Germinal center (tissue), 1 donor: ENCODE measurements around the gene CATSPERD.
"Not testable (repeated sequence)": the region's sequence is repeated elsewhere in the genome, so short reads cannot be mapped to it uniquely, and the experiment has no call there.

Experiments
- DNase-seq: peaks from one replicate; pipeline ENCODE4 v3.0.0; 2012; ENCODE audit warnings: mixed read lengths, low spot score

The CATSPERD gene

DNA sequence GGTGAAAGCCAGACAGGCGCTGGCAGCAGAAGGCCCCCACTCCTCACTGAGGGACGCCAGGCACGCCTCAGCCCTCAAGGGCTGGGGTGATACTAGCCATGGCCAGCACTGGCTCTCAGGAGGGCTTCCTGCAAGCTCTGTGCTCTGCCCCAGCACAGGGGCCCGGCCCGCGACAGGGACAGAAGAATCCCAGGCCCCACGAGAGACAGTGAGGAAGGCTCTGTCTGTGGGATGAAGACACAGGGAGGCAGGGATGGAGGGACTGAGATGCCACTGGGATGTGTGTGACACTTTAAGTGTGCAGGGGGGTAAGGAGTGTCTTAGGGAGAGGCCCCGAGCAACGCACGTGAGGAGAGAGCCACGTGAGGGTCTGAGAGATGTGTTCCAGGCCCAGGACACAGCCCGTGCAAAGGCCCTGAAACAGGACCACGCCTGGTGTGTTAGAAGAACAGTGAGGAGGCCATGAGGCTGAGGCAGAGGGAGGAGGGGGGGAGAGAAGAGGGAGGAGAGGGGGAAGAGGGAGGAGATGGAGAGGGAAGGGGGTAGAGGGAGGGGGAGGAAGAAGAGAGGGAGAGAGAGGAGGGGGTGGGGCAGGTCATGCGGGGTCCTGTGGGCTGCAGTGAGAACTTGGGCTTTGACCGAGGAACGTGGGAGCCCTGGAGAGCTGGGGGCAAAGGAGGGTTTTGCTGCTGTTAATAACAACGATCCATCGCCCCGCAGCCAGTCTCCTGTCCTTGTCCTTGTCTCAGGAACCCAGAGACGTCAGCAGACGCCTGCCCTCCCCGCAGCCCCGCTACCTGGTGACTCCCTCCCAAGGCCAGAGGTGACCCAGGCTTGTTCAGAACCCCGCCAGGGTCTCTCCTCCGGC is 23.2 kb upstream of the CATSPERD start:
- DNase-seq, result no peak

DNA sequence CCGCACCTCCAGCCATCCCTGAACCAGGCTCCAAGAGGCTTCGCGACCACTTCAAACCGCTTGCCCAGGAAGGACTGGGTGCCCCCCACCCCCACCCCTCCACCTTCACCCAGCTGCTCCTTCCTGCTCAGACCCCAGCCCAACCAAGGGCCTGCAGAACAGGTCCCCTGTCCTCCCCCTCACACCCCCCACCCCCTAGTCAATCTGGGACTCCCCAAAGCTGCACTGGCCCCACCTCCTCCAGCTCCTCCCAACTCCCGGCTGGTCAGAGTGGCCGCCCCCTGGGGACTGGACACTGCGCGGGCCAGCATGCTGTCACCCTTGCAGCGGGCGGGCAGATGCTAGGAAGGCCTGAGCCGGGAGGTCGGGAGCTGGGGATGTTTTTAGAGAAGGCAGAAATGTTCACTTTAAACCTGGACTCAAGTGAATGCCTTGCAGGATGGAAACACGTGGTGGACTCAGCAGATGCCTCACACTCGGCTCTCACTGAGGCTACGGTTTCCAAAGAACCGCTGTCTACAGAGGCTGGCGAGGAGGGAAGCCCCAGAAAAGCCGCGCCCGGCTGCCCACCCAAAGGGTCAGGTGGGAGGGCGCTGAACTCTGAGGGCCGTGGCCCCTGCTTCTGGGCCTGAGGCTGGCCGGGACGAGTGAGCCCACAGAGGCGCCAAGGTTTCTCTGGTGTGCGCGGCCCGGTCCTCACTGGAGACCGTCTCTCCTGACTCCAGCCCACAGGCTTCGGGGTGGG is 22.4 kb upstream of the CATSPERD start:
- no peak for DNase-seq

DNA sequence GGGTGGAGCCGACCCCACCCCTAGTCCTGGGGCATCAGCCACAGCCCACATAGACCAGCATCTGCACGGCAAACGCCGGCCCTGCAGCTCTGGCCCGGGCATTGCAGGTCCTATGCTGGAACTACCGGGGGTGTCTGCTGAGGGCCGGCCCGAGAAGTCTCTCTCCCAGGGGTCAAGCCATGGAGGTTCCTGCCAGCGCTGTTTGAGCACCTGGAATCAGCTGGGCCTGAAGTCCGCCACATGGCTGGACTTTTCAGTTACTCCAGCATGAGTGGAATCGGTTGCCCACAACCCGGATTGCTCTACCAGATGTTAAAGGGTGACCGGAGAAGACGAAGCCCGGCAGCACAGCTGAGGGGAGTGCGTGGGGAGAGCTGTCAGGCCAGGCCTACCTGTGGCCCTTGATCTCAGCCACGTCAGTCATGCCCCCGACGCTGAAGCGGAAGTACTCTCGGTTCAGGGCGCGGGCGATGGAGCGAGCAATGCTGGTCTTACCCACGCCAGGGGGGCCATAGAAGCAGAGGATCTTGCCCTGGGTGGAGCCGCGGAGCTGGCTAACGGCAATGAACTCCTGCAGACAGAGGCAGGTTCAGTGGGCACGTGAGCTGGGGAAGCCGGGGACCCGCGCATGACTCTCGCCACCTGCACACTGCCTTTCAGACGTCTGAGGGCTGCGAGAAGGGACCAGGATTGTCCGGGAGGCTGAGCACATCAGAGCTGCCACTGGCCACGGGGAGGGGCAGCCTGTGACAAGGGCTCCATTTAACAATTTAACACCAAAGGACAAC is 21.6 kb upstream of the CATSPERD start:
- no peak for DNase-seq

DNA sequence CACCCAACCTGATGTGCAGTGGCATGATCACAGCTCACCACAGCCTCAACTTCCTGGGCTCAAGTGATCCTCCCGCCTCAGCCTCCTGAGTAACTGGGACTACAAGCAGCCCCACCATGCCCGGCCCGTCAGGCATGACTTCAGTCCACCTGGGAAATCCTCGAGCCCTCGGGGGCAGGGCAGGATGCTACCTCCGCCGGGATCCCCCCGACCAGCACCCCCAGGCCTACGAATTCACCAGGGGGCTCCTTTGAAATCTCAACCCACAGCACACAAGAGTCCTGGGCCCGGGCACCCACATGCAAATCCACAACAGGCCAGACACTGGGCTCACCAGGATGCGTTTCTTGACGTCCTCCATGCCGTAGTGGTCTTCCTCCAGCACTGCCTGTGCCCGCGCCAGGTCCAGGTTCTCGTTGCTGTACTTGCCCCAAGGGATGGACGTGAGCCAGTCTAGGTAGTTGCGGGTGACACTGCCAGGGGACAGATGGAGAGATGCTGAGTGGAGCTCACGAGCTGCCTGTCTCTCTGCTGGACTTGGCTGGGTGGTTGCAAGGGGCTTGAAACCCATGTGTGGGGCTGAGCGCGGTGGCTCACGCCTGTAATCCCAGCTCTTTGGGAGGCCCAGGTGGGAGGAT is 19.9 kb upstream of the CATSPERD start:
- DNase-seq, result no peak

DNA sequence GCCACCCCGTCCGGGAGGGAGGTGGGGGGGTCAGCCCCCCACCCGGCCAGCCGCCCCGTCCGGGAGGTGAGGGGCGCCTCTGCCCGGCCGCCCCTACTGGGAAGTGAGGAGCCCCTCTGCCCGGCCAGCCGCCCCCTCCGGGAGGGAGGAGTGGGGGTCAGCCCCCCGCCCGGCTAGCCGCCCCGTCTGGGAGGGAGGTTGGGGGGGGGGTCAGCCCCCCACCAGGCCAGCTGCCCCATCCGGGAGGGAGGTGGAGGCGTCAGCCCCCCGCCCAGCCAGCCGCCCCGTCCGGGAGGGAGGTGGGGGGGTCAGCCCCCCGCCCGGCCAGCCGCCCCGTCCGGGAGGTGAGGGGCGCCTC is 18.4 kb upstream of the CATSPERD start:
- not testable (repeated sequence) for DNase-seq

DNA sequence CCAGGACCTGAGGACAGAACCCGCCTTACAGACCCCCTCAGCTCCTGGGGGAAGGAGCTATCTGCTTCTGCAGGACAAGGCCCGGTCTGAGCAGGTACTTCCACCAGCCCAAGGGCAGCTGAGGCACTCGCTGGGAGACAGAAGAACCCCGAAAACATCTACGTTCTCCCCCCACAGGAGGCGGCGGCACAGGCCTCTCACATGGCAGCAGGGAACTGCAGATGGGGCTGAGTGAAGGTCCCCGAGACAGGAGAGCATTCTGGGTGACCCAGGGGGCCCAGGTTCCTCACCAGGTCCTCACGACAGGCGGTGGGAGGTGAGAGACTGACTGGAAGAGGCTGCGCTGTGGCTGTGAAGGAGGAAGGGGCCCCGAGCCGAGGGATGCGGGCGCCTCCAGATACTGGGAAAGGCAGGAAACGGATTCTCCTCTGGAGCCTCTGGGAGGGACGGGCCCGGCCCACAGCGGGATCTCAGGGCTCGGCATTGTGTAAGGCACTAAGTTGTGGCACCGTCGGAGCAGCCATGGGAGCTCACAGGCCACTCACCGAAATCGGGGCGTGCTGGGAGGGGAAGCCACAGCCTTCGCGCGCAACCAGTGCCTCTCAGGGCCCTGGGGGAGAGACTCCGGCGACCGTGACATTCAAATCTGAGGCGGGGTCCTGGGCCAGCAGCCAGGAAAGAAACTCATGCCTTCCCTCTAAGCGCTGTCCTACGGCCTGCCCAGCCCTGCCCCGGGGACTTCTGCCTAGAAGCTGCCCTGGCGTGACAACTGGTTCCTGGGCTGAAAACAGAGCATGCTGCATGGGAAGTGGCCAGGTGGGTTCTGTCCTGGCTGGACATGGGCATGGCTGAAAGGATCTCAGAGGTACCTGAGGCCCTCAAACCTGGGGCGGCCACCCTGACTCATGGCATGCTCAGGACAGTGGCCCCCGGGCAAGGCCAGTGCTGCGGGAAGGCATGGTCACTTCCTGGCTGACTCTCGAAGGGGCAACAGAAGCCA is 16.3 kb upstream of the CATSPERD start:
- no peak for DNase-seq

DNA sequence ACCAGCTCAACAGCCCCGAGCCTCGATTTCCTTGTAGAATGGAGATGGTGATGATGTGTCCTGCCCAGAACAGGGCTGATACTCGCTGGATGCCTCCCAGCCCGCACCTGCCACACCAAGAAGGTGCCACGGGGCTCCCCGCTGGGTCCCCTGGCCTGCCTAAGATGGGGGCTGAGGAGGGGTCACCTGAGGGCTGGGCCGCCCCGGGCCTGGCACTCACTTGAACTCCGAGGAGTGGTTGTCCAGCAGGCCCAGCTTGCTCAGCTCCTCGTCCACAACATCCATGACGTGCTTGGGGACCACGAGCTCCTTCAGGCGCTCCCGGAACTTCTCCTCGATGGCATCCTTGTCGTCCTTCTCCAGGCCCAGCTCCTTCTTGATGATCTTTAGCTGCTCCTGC is 14.9 kb upstream of the CATSPERD start:
- no peak for DNase-seq

DNA sequence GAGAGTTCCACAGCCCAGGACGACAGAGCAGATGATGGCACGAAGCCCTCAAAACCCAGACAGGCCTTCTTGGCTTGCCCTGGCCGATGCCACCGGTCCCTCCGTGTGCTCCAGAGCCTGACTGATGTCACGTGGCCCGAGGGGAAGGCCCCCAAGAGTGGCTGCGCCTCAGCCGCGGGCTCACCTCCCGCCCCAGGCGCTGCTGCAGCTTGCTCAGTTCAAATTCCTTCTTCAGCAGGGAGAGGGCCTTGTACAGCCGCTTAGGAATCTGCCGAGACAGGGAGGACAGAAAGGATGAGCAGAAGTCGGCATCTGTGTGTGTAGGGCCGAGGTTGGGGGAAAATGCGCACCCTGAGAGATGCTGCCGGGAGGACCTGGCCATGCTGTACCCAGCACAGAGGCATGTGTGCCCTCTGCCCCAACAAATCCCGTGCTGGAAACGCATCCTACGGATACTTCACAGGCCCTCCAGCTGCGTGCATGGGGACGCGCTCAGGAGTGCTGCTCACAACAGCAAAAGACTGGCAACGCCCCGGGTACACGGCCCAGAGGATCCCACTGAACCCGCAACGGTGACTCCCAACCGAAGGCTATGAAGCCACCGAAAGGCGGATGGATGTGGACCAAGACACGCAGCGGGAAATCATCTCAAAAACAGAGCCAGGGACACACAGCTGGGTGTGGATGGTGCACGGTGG is 13.4 kb upstream of the CATSPERD start:
- no peak for DNase-seq

DNA sequence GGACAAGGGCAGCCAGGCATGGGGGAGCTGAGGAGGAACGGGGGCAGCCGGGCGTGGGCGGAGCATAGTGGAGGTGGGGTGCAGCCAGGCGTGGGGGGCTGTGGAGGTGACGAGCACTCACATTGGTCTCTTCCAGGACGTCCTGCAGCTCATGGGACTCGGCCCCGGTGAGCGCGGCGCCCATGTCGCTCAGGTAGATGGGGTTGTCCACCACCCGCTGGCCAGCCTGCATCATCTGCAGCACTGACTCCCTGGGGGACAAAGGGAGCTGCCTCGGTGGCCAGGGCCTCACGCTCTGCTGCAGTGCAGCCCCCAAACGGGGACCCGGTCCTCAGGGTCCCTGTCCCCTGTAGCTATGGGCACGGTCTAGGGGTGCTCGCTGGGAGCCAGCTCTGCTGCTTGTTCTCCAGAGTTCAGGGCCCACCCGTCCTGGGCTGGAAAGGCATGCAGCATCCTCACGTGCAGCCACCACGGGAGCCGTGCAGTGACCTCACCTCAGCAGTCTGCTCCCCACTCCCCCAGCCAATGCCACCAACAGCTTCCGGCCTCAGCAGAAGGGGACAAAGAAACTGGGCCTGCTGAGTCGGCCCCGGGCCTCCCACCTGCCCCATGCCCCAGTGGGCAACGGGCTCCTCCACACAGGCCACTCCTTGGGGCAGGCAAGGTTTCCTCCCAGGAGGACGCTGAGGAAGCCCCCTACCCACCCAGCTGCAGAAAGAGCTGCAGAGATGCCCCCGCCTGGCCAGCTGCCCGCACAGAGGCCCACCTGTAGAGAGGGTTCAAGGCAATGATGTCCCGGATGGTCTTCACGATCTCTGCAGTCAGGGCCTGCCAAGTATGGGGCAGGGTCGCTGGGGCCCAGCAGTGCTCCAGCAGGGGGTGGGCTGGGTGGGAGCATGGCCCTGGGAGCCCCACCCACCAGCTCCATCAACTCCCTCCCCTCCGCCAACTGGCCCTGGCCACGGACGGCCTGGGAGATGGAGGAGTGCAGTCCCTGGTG is 12.6 kb upstream of the CATSPERD start:
- DNase-seq, result no peak

DNA sequence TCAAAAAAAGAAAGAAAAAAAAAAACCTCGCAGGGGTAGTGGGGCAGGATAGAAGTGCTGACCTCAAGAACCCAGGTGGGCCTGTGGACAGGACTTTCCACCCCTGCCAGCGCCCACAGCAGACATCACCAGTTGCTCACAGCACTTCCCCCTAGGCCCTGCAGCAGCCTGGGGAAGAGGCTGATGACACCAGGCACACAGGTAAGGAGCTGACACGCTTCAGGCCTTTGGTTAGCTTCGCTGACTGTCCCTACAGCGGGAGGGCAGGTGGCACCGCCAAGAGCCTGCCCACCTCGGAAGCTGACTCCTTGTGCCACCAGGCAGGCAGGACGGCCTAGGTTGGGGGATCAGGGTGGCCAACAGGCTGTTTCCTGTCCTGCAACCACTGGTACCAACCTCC is 9.4 kb upstream of the CATSPERD start:
- DNase-seq, result no peak

DNA sequence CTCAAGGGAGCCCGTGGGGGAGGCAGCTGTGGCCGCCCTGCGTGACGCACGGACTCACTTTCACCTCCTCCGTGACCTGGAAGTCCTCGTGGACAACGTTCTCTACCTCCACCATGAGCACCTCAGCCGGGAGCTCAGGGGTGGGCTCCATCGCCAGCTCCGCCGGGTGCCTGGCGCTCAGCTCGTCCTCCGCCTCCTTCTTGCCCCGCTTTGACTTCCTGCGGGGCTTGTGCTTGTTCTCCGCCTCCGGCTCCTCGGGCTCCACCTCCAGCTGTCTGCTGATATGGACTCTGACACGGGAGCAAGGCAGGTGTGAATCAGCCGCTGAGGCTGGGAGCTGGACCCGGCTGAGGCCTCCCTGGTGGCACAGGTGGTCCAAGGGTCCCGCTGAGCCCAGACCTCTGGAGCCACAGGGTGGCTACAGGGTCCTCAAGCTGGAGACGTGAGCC is 8.7 kb upstream of the CATSPERD start:
- DNase-seq, result no peak

DNA sequence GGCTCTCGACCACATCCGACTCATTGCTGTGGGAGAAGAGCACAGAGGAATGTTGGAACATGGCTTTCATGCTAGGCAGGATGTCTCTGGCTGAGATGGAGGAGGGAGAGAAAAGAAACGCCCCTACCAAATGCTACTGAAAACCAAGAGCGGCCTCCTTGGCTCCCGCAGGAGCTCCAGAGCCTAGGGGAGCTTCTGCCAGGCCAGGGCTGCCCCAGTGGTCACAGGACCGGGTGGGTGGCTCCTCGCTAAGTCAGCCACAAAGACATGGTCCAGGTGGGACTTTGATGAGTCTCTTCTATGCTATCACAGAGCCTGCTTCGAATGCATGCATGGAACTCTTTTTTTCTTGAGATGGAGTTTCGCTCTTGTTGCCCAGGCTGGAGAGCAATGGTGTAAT is 7.2 kb upstream of the CATSPERD start:
- no peak for DNase-seq

DNA sequence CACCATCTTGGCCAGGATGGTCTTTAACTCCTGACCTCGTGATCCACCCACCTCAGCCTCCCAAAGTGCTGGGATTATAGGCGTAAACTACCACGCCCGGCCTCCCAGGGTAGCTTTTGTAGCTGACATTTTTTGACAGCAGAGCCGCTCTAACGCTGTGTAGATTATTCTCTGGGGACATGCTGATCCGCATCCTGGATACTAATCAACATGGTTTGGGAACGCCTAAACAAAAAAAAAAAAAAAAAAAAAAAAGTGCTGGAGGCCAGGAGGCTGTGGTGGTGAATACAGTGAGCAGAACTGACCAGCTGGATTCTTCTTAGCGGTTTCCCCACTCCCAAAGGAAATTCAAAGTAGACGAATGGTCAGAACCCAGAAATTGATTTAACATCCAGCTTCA is 5.6 kb upstream of the CATSPERD start:
- DNase-seq, result no peak

DNA sequence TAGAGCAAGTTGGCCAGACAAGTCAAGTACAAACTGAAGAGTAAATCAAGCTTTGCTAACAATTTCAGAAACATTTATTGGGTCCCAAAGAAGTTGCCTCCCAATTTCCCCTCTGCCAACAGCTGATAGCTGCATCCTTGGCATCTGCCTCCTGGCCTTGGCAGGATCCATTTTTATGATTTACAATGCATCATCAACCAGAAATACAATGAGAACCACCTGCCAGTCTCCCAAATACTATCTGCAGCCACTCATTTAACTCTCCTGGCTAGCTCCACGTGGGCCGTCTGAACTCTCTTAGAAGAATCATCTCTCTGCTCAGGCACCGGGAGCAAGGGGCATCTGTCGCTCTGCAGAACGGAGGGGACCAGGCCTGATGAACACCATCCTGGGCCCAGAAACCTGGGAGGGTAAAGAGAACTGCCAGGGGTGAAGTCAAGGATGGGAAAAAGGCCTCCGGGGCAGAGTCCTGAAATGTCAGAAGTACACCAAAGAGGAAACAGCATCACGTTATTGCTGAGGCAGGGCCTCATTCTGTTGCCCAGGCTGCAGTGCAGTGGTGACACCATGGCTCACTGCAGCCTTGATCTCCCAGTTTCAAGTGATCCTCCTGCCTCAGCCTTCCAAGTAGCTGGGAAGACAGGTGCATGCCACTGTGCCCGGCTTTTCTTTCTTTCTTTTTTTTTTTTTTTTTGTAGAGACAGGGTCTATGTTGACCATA is 3.1 kb upstream of the CATSPERD start:
- no peak for DNase-seq

DNA sequence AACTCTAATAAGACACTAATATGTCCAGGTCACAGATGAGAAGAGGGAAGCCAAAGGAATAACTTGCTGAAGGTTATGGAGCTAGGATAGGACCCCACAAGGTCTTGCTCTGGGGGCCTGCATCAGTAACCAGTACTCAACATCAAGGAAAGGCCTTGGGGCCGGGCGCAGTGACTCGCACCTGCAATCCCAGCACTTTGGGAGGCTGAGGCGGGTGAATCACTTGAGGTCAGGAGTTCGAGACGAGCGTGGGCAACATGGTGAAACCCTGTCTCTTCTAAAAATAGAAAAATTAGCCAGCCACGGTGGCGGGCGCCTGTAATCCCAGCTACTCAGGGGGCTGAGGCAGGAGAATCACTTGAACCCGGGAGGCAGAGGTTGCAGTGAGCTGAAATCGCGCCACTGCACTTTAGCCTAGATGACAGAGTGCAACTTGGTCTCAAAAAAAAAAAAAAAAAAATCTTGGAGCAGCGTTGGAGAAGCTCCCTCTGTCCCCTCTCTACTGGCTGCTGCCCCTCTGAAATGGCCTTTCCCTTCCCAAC is 2.3 kb upstream of the CATSPERD start:
- no peak for DNase-seq

DNA sequence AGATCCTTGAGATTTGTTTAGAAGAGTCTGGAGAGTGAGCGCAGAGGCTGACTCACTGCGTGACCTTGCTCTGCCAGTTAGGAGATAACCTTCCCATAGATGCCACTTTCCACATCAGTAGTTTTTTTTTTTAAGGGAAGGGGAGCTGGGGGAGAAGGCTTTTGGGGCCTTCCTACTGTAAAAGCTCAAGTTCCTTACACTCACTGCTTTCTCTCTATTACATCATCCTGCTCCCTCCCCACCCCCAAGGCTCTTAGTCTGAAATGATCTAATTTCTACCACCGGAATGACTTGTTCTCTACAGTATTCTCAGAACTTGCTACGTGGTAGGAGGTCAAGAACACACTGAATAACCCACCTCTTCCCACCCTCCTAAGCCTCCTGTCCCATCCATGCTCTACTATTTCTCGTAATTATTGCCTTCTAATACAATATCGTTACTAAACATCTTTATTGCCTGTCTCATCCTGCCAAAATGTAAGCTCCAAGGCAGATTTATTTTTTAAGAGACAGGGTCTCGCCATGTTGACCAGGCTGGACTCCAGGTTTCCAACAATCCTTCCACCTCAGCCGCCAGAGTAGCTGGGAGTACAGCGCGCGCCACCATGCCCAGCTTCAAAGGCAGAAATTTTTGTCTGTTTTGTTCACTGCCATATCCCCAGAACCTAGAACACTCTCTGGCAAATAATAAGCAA is 1.7 kb upstream of the CATSPERD start:
- no peak for DNase-seq

DNA sequence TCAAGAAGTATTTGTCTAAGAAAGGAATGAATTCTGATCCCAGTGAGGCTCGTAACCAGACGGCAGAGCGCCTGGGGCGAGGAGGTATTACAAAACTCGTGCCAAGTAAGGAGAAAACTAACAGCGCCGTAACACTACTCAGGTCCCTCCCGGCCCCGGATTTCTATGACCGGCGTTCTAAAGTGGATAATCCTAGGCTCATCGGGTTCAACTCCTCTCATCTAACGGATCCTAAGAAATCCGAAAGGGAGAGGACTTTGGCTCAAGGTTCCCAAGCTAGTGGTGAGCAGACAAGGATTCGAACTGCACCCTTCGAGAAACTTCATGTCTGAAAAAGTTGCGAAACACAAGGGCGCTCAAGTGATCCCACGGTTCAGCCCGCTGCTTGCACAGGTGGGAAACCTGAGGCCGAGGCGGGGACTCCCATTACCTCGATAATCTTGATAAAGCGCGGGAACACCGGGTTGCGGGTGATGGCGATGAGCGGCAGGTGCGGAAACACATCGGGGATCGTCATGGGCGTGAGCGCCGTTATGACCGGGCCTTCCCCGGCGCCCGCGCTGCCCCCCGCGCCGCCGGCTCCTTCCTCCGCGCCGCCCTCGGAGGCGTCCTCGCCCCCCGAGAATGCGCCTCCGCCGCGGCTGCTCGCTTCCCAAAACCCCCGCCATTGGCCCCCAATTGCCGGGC is 1.0 kb upstream of the CATSPERD start:
- peak; percentile 38 for DNase-seq
